PC-9 (cell line): ENCODE results near the gene RYR1.

Experiments
- CTCF ChIP-seq: fragments of 200-600 bp; sonication (generic); conservative IDR thresholded peaks from 2 replicates; pipeline ENCODE4 v1.6.1; 2017; ENCODE audit warnings: mixed run types, antibody characterized with exemption, mild to moderate bottlenecking, moderate library complexity
- EZH2 ChIP-seq: fragments of 200-600 bp; sonication (generic); IDR thresholded peaks from 2 replicates; pipeline ENCODE4 v1.8.0; 2017; ENCODE audit warnings: antibody characterized with exemption, low read depth

- no peak for TF ChIP-seq CTCF
- TF ChIP-seq EZH2, result no peak
Observed at GRCh38 chr19:38615007-38615581, 181.6 kb downstream of the RYR1 start.
